Measurements from ENCODE around the gene PAN3.

DNA sequence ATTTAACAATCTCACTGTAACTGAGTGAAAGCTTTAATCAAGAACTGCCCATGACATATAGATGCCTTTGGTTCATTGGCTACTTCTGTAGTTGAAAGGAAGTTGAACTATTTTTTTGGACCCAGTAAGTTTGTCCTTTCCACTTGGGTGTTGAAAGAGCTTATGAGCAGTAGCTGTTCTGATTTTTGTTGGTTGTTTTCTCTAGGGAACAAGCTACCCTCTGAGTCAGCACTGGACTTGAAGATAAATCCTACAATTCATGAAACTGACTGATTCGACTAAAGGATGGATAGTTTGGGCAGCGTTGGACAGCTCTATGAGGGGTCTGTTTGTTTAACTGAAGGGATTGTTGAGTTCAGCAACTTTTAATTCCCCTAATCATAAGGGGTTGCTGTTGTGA lies 101.0 kb downstream of the PAN3 start:
- TF ChIP-seq CTCF (conservative IDR thresholded peaks at IDR 0.05 in 1 of 2, IDR thresholded peaks at IDR 0.05 in 1 of 2; ENCODE audit: extremely low read depth in 1 of 2, insufficient read depth in 1 of 2, low read depth in 1 of 2, low read length in 2 of 2) (no peak), EZH2 (IDR thresholded peaks at IDR 0.05; ENCODE audit: borderline replicate concordance, low read length) (no peak)

Measured in mammary epithelial cell (primary cell).